Mesothelial cell of epicardium (in vitro differentiated cells): ENCODE measurements around the gene USPL1. TPM values are rescaled to one million over a fixed set of nuclear protein-coding genes. Genes with fewer than 3 reads are reported as not detected.

ENCODE experiments used
- DNase-seq, 2 experiments: peaks; one replicate each; pipeline ENCODE4 v3.0.0; 2021; ENCODE audit warnings: low spot score in 2 of 2; ENCODE audit not compliant: unreplicated experiment in 2 of 2
- H3K27ac Mint-ChIP-seq: 2 replicates; pipeline ENCODE4 v1.8.0; 2021; ENCODE audit warnings: mixed read lengths
- H3K27me3 Mint-ChIP-seq: 2 replicates; pipeline ENCODE4 v1.8.0; 2021; ENCODE audit warnings: low read depth, mixed read lengths
- H3K36me3 Mint-ChIP-seq: 2 replicates; pipeline ENCODE4 v1.8.0; 2021; ENCODE audit warnings: mixed read lengths
- H3K4me1 Mint-ChIP-seq: 2 replicates; pipeline ENCODE4 v1.8.0; 2021; ENCODE audit warnings: mixed read lengths
- H3K4me3 Mint-ChIP-seq: 2 replicates; pipeline ENCODE4 v1.8.0; 2021; ENCODE audit warnings: mild to moderate bottlenecking, moderate library complexity, mixed read lengths
- H3K9me3 Mint-ChIP-seq: 2 replicates; pipeline ENCODE4 v1.8.0; 2021; ENCODE audit warnings: mixed read lengths
- total RNA-seq: library from RNA; stranded (reverse); gene quantifications from 3 replicates; pipeline ENCODE4 v1.2.1, GENCODE V29; 2021
- TF ChIP-seq, protein P1 (sequence below): fragments of 200-600 bp; sonication (generic); IDR thresholded peaks from one replicate; pipeline ENCODE4 v1.5.0; 2021; ENCODE audit warnings: antibody characterized with exemption; ENCODE audit not compliant: unreplicated experiment

The USPL1 gene
- total RNA-seq, 1 donor from 2014 or later: 21.4 TPM

GRCh38 chr13:30652746-30653386 lies 35.1 kb downstream of the USPL1 start:
- peaks cover 36% of the 10 kb centered on the region for H3K36me3 Mint-ChIP-seq

DNA sequence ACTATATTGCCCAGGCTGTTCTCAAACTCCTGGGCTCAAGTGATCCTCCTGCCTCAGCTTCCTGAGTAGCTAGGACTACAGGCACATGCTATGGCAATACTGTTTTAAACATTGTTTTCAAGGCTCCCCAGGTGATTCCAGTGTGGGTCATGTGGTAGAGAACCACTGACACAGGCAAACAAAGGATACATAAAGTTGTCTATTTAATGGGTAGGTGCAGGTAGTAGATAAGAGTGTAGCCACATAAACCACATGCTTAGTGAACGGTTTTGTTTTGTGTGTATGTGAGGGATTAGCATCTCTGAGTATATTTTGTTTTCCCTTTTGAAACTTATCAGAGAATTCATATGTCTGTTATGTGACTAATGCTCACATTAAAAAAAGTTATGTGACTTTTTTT lies 36.7 kb downstream of the USPL1 start:
- Mint-ChIP-seq H3K4me1 (peaks cover 2% of the 10 kb centered on the region), H3K27me3 (no peaks in the 10 kb centered on the region), H3K27ac (no peak overlapping the region), H3K9me3 (no peaks in the 10 kb centered on the region), H3K36me3 (peaks cover 45% of the 10 kb centered on the region), H3K4me3 (no peak overlapping the region)
- no peak for DNase-seq
- TF ChIP-seq, protein P1, sequence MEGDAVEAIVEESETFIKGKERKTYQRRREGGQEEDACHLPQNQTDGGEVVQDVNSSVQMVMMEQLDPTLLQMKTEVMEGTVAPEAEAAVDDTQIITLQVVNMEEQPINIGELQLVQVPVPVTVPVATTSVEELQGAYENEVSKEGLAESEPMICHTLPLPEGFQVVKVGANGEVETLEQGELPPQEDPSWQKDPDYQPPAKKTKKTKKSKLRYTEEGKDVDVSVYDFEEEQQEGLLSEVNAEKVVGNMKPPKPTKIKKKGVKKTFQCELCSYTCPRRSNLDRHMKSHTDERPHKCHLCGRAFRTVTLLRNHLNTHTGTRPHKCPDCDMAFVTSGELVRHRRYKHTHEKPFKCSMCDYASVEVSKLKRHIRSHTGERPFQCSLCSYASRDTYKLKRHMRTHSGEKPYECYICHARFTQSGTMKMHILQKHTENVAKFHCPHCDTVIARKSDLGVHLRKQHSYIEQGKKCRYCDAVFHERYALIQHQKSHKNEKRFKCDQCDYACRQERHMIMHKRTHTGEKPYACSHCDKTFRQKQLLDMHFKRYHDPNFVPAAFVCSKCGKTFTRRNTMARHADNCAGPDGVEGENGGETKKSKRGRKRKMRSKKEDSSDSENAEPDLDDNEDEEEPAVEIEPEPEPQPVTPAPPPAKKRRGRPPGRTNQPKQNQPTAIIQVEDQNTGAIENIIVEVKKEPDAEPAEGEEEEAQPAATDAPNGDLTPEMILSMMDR: no peak

More at GRCh38 chr13:30652746-30653386, 35.1 kb downstream of the USPL1 start:
- Mint-ChIP-seq H3K27me3 (no peaks in the 10 kb centered on the region), H3K4me3 (no peak overlapping the region), H3K27ac (no peak overlapping the region), H3K4me1 (no peaks in the 10 kb centered on the region), H3K9me3 (no peaks in the 10 kb centered on the region)
- no peak for DNase-seq
- TF ChIP-seq, protein P1: no peak

GRCh38 chr13:30656178-30656577 lies 38.5 kb downstream of the USPL1 start:
- Mint-ChIP-seq H3K4me3 (no peak overlapping the region), H3K9me3 (no peaks in the 10 kb centered on the region), H3K36me3 (peaks cover 34% of the 10 kb centered on the region), H3K4me1 (peaks cover 17% of the 10 kb centered on the region), H3K27ac (no peak overlapping the region), H3K27me3 (no peaks in the 10 kb centered on the region)
- DNase-seq: no peak
- TF ChIP-seq, protein P1: no peak

DNA sequence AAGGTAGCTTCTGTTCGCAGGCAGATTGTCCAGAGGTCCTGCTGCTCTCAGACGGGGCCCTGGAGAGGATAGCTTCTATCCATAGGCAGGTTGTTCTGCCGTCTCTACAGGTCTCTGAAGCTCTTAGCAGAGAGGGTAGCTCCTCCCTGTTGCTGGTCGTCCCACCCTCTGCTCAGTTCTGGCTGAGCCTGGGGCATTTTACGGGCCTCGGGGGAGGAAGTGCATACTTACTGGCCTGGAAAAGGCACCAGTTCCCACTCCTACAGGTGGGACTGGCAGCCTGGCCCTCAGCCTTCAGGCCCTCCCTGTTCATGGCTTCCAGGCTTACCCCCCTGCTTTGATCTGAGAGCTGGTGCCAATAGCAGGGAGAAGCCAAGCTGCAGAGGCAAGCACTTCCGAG lies 42.3 kb downstream of the USPL1 start:
- peaks cover 17% of the 10 kb centered on the region for H3K4me1 Mint-ChIP-seq
- no peak overlapping the region for H3K4me3 Mint-ChIP-seq
- H3K27ac Mint-ChIP-seq: peak overlapping the region; percentile 93
- peak in 1 of 2 experiments; percentile 51 for DNase-seq
- TF ChIP-seq, protein P1: no peak
- H3K36me3 Mint-ChIP-seq: peaks cover 28% of the 10 kb centered on the region
- no peaks in the 10 kb centered on the region for H3K27me3 Mint-ChIP-seq
- H3K9me3 Mint-ChIP-seq: no peaks in the 10 kb centered on the region

GRCh38 chr13:30660796-30661195 lies 43.1 kb downstream of the USPL1 start:
- H3K36me3 Mint-ChIP-seq: peaks cover 25% of the 10 kb centered on the region
- H3K27me3 Mint-ChIP-seq: no peaks in the 10 kb centered on the region
- TF ChIP-seq, protein P1: no peak
- no peak for DNase-seq
- no peaks in the 10 kb centered on the region for H3K9me3 Mint-ChIP-seq
- no peak overlapping the region for H3K27ac Mint-ChIP-seq
- H3K4me1 Mint-ChIP-seq: peaks cover 17% of the 10 kb centered on the region
- H3K4me3 Mint-ChIP-seq: no peak overlapping the region
